Left cardiac atrium (tissue), 4 donors: ENCODE measurements around the gene FBXL14. TPM values are rescaled to one million over a fixed set of nuclear protein-coding genes. Genes with fewer than 3 reads are reported as not detected.

Experiments used
- ATAC-seq, 2 donors: fragments of 200-7000 bp; cut with Tn5 transposase; one replicate each; pipeline ENCODE4 v1.9.1; 2020; ENCODE audit warnings: mild to moderate bottlenecking in 2 of 2, moderate library complexity in 2 of 2
- DNase-seq: peaks from one replicate; pipeline ENCODE4 v3.0.0-alpha.2; 2020
- intact Hi-C, 2 donors: fragments of 100-400 bp; cut with DNase I; formaldehyde crosslinking; loops; one replicate each; pipeline versions ENCODE4 v1.14.1 to v1.15.1; 2022 to 2023
- total RNA-seq, 2 donors: library from RNA; stranded (reverse); fragmentation: NEBNext Ultra II Directional; extraction: Animal tissue kit (Norgen Biotek cat#: 25700); gene quantifications; one replicate each; pipeline ENCODE4 v1.2.1, GENCODE V29; 2021
- donor health status: DM: no; HTN: yes; CAD: no.
- donor health status: DM: no; HTN: yes; CAD: no; lungs with severe emphysema.
- donor health status: DM: yes; HTN: yes; CAD: no.
- donor health status: Dilated cardiomyopathy.

The FBXL14 gene
- total RNA-seq, 2 donors from 2014 or later: 7.0 to 7.6 TPM

- intact Hi-C loops: no loop called here
- DNase-seq (no peak), ATAC-seq (no peak)
Observed at GRCh38 chr12:1553987-1554982, 40.1 kb downstream of the FBXL14 start.

GRCh38 chr12:1553536-1553935 lies 40.8 kb downstream of the FBXL14 start:
- no peak for DNase-seq
- intact Hi-C loops: no loop called here
- no peak for ATAC-seq

- DNase-seq (no peak), ATAC-seq (no peak)
- intact Hi-C loops: no loop called here
Observed at GRCh38 chr12:1552911-1553491, 41.4 kb downstream of the FBXL14 start.

- intact Hi-C loops: no loop called here
- ATAC-seq (no peak), DNase-seq (no peak)
Observed at GRCh38 chr12:1552171-1552570, 42.2 kb downstream of the FBXL14 start.

GRCh38 chr12:1551496-1551895 lies 42.9 kb downstream of the FBXL14 start:
- intact Hi-C loops: no loop called here
- DNase-seq (no peak), ATAC-seq (no peak)

- intact Hi-C loops: no loop called here
- ATAC-seq (no peak), DNase-seq (no peak)
Observed at GRCh38 chr12:1546931-1547640, 47.3 kb downstream of the FBXL14 start.

- peak in 1 of 2 donors; percentile 47 for ATAC-seq
- intact Hi-C loops: no loop called here
Observed at GRCh38 chr12:1544996-1545700, 49.2 kb downstream of the FBXL14 start.

GRCh38 chr12:1542599-1542998 lies 51.8 kb downstream of the FBXL14 start:
- ATAC-seq (no peak), DNase-seq (no peak)
- intact Hi-C loops: no loop called here

More at GRCh38 chr12:1544996-1545700, 49.2 kb downstream of the FBXL14 start:
- peak; percentile 40 for DNase-seq

- DNase-seq (no peak), ATAC-seq (no peak)
- intact Hi-C loops: no loop called here
Observed at GRCh38 chr12:1540690-1541089, 53.7 kb downstream of the FBXL14 start.

- DNase-seq: no peak
- ATAC-seq: no peak
- intact Hi-C loops: no loop called here
Observed at GRCh38 chr12:1539135-1539534, 55.2 kb downstream of the FBXL14 start.

GRCh38 chr12:1536817-1537216 lies 57.6 kb downstream of the FBXL14 start:
- ATAC-seq: no peak
- DNase-seq: no peak
- intact Hi-C loops: no loop called here

- ATAC-seq: no peak
- intact Hi-C loops: no loop called here
- no peak for DNase-seq
Observed at GRCh38 chr12:1534748-1535147, 59.6 kb downstream of the FBXL14 start.

GRCh38 chr12:1533602-1534304 lies 60.6 kb downstream of the FBXL14 start:
- ATAC-seq: no peak

GRCh38 chr12:1533205-1533601 lies 61.2 kb downstream of the FBXL14 start:
- no peak for DNase-seq
- intact Hi-C loops: no loop called here

More at GRCh38 chr12:1533602-1534304, 60.6 kb downstream of the FBXL14 start:
- DNase-seq: no peak
- intact Hi-C loops: no loop called here

GRCh38 chr12:1532375-1533165 lies 61.8 kb downstream of the FBXL14 start:
- ATAC-seq: no peak
- intact Hi-C loops: no loop called here
- DNase-seq: no peak

More at GRCh38 chr12:1533205-1533601, 61.2 kb downstream of the FBXL14 start:
- ATAC-seq: no peak

- intact Hi-C loops: no loop called here
- DNase-seq (no peak), ATAC-seq (no peak)
Observed at GRCh38 chr12:1531654-1532374, 62.6 kb downstream of the FBXL14 start.

- ATAC-seq (peak; percentile 20 to 39), DNase-seq (no peak)
- intact Hi-C loops: no loop called here
Observed at GRCh38 chr12:1531153-1531653, 63.2 kb downstream of the FBXL14 start.
